Measurements from ENCODE around the gene KLB.
"Not testable (repeated sequence)": the region's sequence is repeated elsewhere in the genome, so short reads cannot be mapped to it uniquely, and the experiment has no call there.

Gene KLB

DNA sequence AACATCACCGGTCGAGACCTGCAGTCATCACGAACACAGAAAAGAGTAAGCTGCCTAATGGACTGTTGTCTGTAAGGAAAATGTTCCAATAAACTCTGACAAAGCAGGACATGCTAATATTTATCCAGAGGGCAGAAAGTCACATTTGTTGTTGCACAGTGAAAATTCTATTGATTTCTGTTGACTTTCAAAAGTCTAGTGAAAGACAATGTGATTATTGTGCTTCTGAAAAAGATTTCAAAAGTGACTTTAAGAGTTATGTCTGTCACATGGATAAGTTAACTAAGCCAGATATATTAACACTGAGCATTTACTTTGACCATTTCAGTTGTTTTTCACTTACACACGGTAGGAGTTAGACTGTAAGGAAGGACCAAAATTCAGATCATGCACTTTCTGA lies 31.3 kb upstream of the KLB start:
- H3K27ac ChIP-seq (ENCODE audit: low read length) = no peak overlapping the region
- no peaks in the 10 kb centered on the region for H3K27me3 ChIP-seq (ENCODE audit: control insufficient read depth in 1 of 2, insufficient read depth in 2 of 2, low read length in 2 of 2)
- no peaks in the 10 kb centered on the region for H3K36me3 ChIP-seq (ENCODE audit: control insufficient read depth in 2 of 2, insufficient read depth in 2 of 2, low read length in 2 of 2)
- no peaks in the 10 kb centered on the region for H3K4me1 ChIP-seq (ENCODE audit: control insufficient read depth, insufficient read depth, low read length)
- H3K9ac ChIP-seq (ENCODE audit: low read length in 2 of 2) = no peak overlapping the region
- no peaks in the 10 kb centered on the region for H3K9me3 ChIP-seq (ENCODE audit: control insufficient read depth in 2 of 2, low read length in 2 of 2)
- no peak overlapping the region for H3K4me3 ChIP-seq (ENCODE audit: low read length in 2 of 2)

DNA sequence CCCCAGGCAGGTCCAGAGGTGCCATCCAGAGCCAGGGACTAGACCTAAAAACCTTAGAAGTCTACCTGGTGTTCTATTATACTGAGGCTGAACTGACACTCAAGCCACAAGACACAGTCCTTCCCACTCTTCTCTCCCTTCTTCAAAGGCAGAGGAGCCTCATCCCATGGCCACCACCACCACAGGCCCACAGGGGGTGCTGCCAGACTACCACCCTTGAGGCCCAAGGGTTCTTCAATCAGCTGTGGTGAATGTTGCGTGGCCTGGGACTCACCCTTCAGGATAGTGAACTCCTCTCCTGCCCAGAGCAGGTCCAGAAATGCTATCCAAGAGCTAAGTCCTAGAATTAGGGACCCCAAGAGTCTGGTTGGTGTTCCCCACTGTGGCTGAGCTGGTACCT lies 23.0 kb upstream of the KLB start:
- no peak overlapping the region for H3K9ac ChIP-seq (ENCODE audit: low read length in 2 of 2)
- no peak overlapping the region for H3K27ac ChIP-seq (ENCODE audit: low read length)
- no peaks in the 10 kb centered on the region for H3K4me1 ChIP-seq (ENCODE audit: control insufficient read depth, insufficient read depth, low read length)
- H3K4me3 ChIP-seq (ENCODE audit: low read length in 2 of 2) = no peak overlapping the region
- H3K27me3 ChIP-seq (ENCODE audit: control insufficient read depth in 1 of 2, insufficient read depth in 2 of 2, low read length in 2 of 2) = peaks cover 0 to 4% of the 10 kb centered on the region in 2 donors
- H3K9me3 ChIP-seq (ENCODE audit: control insufficient read depth in 2 of 2, low read length in 2 of 2) = no peaks in the 10 kb centered on the region
- H3K36me3 ChIP-seq (ENCODE audit: control insufficient read depth in 2 of 2, insufficient read depth in 2 of 2, low read length in 2 of 2) = no peaks in the 10 kb centered on the region

DNA sequence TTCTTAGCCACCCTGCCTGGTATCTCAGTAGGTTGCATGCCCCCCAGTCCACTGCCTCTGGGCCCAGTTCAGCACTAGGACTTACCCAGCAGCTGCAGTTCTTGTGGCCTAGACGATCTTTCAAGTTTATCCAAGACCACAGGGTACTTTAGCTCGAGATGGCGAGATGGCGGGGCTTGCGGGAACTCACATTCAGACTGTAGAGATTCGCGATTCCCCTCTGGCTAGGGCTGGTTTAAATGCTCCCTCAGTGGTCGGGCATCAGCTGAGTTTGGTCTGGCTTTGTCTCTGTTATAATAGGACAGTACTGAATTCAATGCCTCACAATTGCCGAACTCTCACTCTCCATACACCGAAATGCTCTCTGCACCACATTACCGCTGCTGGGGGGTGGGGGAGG lies 22.2 kb upstream of the KLB start:
- no peaks in the 10 kb centered on the region for H3K9me3 ChIP-seq (ENCODE audit: control insufficient read depth in 2 of 2, low read length in 2 of 2)
- peaks cover 0 to 4% of the 10 kb centered on the region in 2 donors for H3K27me3 ChIP-seq (ENCODE audit: control insufficient read depth in 1 of 2, insufficient read depth in 2 of 2, low read length in 2 of 2)
- H3K36me3 ChIP-seq (ENCODE audit: control insufficient read depth in 2 of 2, insufficient read depth in 2 of 2, low read length in 2 of 2) = no peaks in the 10 kb centered on the region
- H3K27ac ChIP-seq (ENCODE audit: low read length) = no peak overlapping the region
- no peaks in the 10 kb centered on the region for H3K4me1 ChIP-seq (ENCODE audit: control insufficient read depth, insufficient read depth, low read length)
- no peak overlapping the region for H3K9ac ChIP-seq (ENCODE audit: low read length in 2 of 2)
- H3K4me3 ChIP-seq (ENCODE audit: low read length in 2 of 2) = no peak overlapping the region

DNA sequence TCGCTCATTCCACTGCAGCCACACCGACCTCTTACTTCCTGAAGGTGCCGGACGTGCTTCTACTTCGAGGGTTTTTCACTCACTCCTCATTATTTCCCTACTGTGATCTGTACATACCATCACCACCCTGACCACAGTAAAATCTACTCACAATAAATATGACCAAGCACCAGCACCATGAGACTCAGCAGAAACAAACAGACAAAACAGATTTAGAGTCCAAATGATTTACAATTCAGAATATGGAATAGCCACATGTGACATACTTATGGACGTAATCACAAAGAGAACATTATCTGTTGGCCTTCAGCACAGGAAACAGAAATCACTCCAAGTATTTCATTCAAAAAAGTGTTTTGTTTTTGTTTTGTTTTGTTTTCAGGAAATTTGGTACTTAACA lies 16.1 kb upstream of the KLB start:
- H3K4me1 ChIP-seq (ENCODE audit: control insufficient read depth, insufficient read depth, low read length) = no peaks in the 10 kb centered on the region
- H3K9me3 ChIP-seq (ENCODE audit: control insufficient read depth in 2 of 2, low read length in 2 of 2) = no peaks in the 10 kb centered on the region
- H3K36me3 ChIP-seq (ENCODE audit: control insufficient read depth in 2 of 2, insufficient read depth in 2 of 2, low read length in 2 of 2) = no peaks in the 10 kb centered on the region
- H3K4me3 ChIP-seq (ENCODE audit: low read length in 2 of 2) = no peak overlapping the region
- no peak overlapping the region for H3K9ac ChIP-seq (ENCODE audit: low read length in 2 of 2)
- peaks cover 0 to 1% of the 10 kb centered on the region in 2 donors for H3K27me3 ChIP-seq (ENCODE audit: control insufficient read depth in 1 of 2, insufficient read depth in 2 of 2, low read length in 2 of 2)
- H3K27ac ChIP-seq (ENCODE audit: low read length) = no peak overlapping the region

DNA sequence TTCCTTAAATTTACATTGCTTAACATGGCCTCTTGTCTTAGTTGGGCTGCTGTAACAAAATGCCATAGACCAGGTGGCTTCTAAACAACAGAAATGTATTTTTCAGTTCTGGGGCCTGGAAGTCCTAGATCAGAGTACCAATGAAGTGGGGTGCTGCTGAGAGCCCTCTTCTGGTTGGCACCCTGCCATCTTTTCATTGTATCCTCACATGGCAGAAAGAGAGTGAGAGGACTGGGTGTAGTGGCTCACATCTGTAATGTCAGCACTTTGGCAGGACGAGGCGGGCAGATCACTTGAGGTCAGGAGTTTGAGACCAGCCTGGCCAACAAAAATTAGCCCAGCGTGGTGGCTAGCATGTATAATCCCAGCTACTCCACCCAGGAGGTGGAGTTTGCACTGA lies 12.0 kb upstream of the KLB start:
- no peak overlapping the region for H3K9ac ChIP-seq (ENCODE audit: low read length in 2 of 2)
- H3K4me1 ChIP-seq (ENCODE audit: control insufficient read depth, insufficient read depth, low read length) = no peaks in the 10 kb centered on the region
- no peaks in the 10 kb centered on the region for H3K36me3 ChIP-seq (ENCODE audit: control insufficient read depth in 2 of 2, insufficient read depth in 2 of 2, low read length in 2 of 2)
- H3K9me3 ChIP-seq (ENCODE audit: control insufficient read depth in 2 of 2, low read length in 2 of 2) = no peaks in the 10 kb centered on the region
- no peak overlapping the region for H3K4me3 ChIP-seq (ENCODE audit: low read length in 2 of 2)
- H3K27ac ChIP-seq (ENCODE audit: low read length) = no peak overlapping the region
- no peaks in the 10 kb centered on the region for H3K27me3 ChIP-seq (ENCODE audit: control insufficient read depth in 1 of 2, insufficient read depth in 2 of 2, low read length in 2 of 2)

DNA sequence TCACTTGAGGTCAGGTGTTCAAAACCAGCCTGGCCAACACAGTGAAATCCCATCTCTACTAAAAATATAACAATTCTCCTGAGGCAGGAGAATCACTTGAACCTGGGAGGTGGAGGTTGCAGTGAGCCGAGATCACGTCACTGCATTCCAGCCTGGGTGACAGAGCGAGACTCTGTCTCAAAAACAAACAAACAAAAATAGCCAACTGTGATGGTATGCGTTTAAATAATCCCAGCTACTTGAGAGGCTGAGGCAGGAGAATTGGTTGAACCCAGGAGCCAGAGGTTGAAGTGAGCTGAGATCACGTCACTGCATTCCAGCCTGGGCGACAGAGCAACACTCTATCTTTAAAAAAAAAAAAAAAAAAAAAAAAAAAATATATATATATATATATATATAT lies 5.1 kb upstream of the KLB start:
- H3K36me3 ChIP-seq (ENCODE audit: control insufficient read depth in 2 of 2, insufficient read depth in 2 of 2, low read length in 2 of 2); H3K4me1 ChIP-seq (ENCODE audit: control insufficient read depth, insufficient read depth, low read length); H3K4me3 ChIP-seq (ENCODE audit: low read length in 2 of 2); H3K27ac ChIP-seq (ENCODE audit: low read length); H3K9ac ChIP-seq (ENCODE audit: low read length in 2 of 2); H3K27me3 ChIP-seq (ENCODE audit: control insufficient read depth in 1 of 2, insufficient read depth in 2 of 2, low read length in 2 of 2); H3K9me3 ChIP-seq (ENCODE audit: control insufficient read depth in 2 of 2, low read length in 2 of 2): not testable (repeated sequence)

DNA sequence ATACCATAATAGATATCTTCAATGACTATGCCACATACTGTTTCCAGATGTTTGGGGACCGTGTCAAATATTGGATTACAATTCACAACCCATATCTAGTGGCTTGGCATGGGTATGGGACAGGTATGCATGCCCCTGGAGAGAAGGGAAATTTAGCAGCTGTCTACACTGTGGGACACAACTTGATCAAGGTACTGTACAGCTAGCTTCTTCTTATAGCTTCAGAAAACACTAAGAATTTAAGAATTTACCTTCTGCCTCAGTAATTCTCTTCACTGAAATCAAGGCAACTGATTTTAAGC lies 805 bp downstream of the KLB start:
- Histone ChIP-seq H3K36me3 (ENCODE audit: control insufficient read depth in 2 of 2, insufficient read depth in 2 of 2, low read length in 2 of 2) (no peaks in the 10 kb centered on the region), H3K4me1 (ENCODE audit: control insufficient read depth, insufficient read depth, low read length) (no peaks in the 10 kb centered on the region), H3K27me3 (ENCODE audit: control insufficient read depth in 1 of 2, insufficient read depth in 2 of 2, low read length in 2 of 2) (no peaks in the 10 kb centered on the region), H3K4me3 (ENCODE audit: low read length in 2 of 2) (no peak overlapping the region), H3K9ac (ENCODE audit: low read length in 2 of 2) (no peak overlapping the region), H3K27ac (ENCODE audit: low read length) (no peak overlapping the region), H3K9me3 (ENCODE audit: control insufficient read depth in 2 of 2, low read length in 2 of 2) (no peaks in the 10 kb centered on the region)

DNA sequence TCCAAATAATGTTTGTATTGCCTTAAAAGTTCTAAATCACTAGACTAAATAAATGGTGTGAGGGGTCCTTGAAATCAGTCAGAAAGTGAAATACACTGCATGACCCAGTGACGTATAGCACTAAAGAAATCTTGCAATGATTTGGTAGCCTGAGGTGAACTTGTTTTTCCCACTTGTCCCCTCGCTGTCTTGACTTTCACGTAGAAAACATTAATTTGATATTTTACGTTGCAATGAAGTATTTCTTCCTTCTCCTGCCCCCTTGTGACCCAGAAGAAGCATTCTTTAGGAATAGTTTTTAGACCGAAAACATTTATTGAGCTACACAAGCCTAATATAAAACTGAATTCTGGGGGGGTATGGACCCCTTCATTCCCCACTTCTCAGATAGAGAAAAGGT lies 3.7 kb downstream of the KLB start:
- Histone ChIP-seq H3K4me3 (ENCODE audit: low read length in 2 of 2) (no peak overlapping the region), H3K9ac (ENCODE audit: low read length in 2 of 2) (no peak overlapping the region)

DNA sequence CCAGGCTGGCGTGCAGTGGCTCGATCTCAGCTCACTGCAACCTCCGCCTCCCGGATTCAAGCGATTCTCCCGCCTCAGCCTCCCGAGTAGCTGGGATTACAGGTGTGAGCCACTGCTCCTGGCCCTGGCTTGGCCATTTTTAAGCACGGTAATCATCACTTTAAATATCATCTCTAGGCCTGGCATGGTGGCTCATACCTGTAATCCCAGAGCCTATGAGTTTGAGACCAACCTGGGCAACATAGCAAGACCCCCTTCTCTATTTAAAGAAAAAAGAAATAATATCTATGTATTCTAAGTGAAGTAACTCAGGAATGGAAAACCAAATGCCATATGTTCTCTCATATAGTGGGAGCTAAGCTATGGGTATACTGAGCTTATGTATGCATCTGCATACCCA lies 4.8 kb downstream of the KLB start:
- not testable (repeated sequence) for H3K36me3 ChIP-seq (ENCODE audit: control insufficient read depth in 2 of 2, insufficient read depth in 2 of 2, low read length in 2 of 2); H3K4me3 ChIP-seq (ENCODE audit: low read length in 2 of 2); H3K27ac ChIP-seq (ENCODE audit: low read length)

More for the DNA sequence above, 3.7 kb downstream of the KLB start:
- Histone ChIP-seq H3K36me3 (ENCODE audit: control insufficient read depth in 2 of 2, insufficient read depth in 2 of 2, low read length in 2 of 2) (no peaks in the 10 kb centered on the region), H3K27me3 (ENCODE audit: control insufficient read depth in 1 of 2, insufficient read depth in 2 of 2, low read length in 2 of 2) (no peaks in the 10 kb centered on the region), H3K27ac (ENCODE audit: low read length) (no peak overlapping the region), H3K4me1 (ENCODE audit: control insufficient read depth, insufficient read depth, low read length) (no peaks in the 10 kb centered on the region), H3K9me3 (ENCODE audit: control insufficient read depth in 2 of 2, low read length in 2 of 2) (no peaks in the 10 kb centered on the region)

DNA sequence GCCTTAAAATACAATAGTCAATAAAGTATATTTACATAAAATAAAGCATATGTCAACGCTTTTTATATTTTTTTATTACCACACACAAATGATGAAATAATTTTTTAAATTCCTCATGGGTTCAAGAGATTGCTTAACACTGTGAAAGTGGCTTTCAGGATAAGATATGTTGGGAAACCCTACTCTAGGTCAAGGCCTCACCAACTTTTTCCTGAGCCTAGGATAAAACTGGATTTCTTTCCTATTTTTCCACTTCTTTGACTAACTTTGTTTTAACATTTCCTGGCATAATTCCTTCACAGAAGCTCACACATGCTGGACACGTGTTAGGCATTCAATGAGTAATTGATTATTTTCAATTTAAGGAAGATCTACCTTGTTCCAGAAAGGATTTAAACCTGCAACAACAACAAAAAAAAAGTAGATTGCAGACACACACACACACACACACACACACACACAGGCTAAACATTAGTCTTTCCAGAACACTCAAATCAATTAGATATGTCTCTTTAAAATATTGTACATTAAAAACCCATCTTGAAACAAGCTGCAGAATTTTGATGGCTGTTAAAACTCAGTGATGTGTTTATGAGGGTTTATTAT lies 9.1 kb downstream of the KLB start:
- Histone ChIP-seq H3K9me3 (ENCODE audit: control insufficient read depth in 2 of 2, low read length in 2 of 2) (no peaks in the 10 kb centered on the region), H3K9ac (ENCODE audit: low read length in 2 of 2) (no peak overlapping the region), H3K4me1 (ENCODE audit: control insufficient read depth, insufficient read depth, low read length) (no peaks in the 10 kb centered on the region), H3K27me3 (ENCODE audit: control insufficient read depth in 1 of 2, insufficient read depth in 2 of 2, low read length in 2 of 2) (no peaks in the 10 kb centered on the region), H3K36me3 (ENCODE audit: control insufficient read depth in 2 of 2, insufficient read depth in 2 of 2, low read length in 2 of 2) (no peaks in the 10 kb centered on the region), H3K4me3 (ENCODE audit: low read length in 2 of 2) (no peak overlapping the region), H3K27ac (ENCODE audit: low read length) (no peak overlapping the region)

More for the DNA sequence above, 4.8 kb downstream of the KLB start:
- not testable (repeated sequence) for H3K9me3 ChIP-seq (ENCODE audit: control insufficient read depth in 2 of 2, low read length in 2 of 2); H3K4me1 ChIP-seq (ENCODE audit: control insufficient read depth, insufficient read depth, low read length); H3K27me3 ChIP-seq (ENCODE audit: control insufficient read depth in 1 of 2, insufficient read depth in 2 of 2, low read length in 2 of 2); H3K9ac ChIP-seq (ENCODE audit: low read length in 2 of 2)

DNA sequence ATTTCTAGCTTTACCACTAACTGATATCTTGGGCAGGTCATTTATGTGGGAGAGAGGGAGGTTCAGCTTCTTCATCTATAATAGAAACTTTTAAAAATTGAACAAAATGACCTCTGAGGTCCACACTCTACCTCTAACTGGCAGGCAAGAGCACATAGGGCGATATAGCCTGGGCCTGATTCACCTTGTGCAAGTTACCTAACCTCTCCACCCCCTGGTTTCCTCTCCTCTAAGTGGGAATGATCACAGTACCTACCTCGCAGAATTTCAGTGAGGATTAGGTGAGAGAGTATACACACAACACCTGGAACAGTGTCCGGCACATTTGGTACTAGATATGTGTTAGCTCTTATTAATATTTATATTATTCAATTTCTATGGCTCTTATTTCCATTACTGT lies 15.5 kb downstream of the KLB start:
- Histone ChIP-seq H3K27ac (ENCODE audit: low read length) (no peak overlapping the region), H3K27me3 (ENCODE audit: control insufficient read depth in 1 of 2, insufficient read depth in 2 of 2, low read length in 2 of 2) (no peaks in the 10 kb centered on the region), H3K4me3 (ENCODE audit: low read length in 2 of 2) (no peak overlapping the region)

DNA sequence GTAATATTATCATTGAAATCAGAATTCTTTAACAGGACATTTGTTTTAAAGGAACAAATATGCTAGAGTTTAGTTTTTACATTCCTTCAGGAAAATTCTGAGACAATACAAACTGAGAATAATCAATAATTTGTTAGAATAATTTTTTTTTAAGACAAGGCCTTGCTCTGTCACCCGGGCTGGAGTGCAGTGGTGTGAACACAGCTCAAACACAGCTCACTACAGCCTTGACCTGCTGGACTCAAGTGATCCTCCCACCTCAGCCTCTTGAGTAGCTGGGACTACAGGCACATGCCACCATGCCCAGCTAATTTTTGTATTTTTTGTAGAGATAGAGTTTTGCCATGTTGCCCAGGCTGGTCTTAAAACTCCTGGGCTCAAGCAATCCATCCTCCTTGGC lies 18.6 kb downstream of the KLB start:
- not testable (repeated sequence) for H3K4me1 ChIP-seq (ENCODE audit: control insufficient read depth, insufficient read depth, low read length); H3K27ac ChIP-seq (ENCODE audit: low read length); H3K9ac ChIP-seq (ENCODE audit: low read length in 2 of 2); H3K9me3 ChIP-seq (ENCODE audit: control insufficient read depth in 2 of 2, low read length in 2 of 2); H3K27me3 ChIP-seq (ENCODE audit: control insufficient read depth in 1 of 2, insufficient read depth in 2 of 2, low read length in 2 of 2); H3K4me3 ChIP-seq (ENCODE audit: low read length in 2 of 2); H3K36me3 ChIP-seq (ENCODE audit: control insufficient read depth in 2 of 2, insufficient read depth in 2 of 2, low read length in 2 of 2)

More for the DNA sequence above, 15.5 kb downstream of the KLB start:
- no peak overlapping the region for H3K9ac ChIP-seq (ENCODE audit: low read length in 2 of 2)
- H3K36me3 ChIP-seq (ENCODE audit: control insufficient read depth in 2 of 2, insufficient read depth in 2 of 2, low read length in 2 of 2) = no peaks in the 10 kb centered on the region
- H3K4me1 ChIP-seq (ENCODE audit: control insufficient read depth, insufficient read depth, low read length) = no peaks in the 10 kb centered on the region
- H3K9me3 ChIP-seq (ENCODE audit: control insufficient read depth in 2 of 2, low read length in 2 of 2) = no peaks in the 10 kb centered on the region

Measured in stomach smooth muscle (tissue), 2 donors.